HG03097 (cell line): ENCODE data around the gene LENG8.
"Not testable (repeated sequence)": the region's sequence is repeated elsewhere in the genome, so short reads cannot be mapped to it uniquely, and the experiment has no call there.

ENCODE experiments used
- ATAC-seq: cut with Tn5 transposase; IDR thresholded peaks from one replicate; pipeline ENCODE4 v1.9.1; 2021; ENCODE audit not compliant: unreplicated experiment, low FRiP score

The LENG8 gene

GRCh38 chr19:54508487-54508886, 59.5 kb downstream of the LENG8 start:
- not testable (repeated sequence) for ATAC-seq

GRCh38 chr19:54509200-54509940, 60.4 kb downstream of the LENG8 start:
- not testable (repeated sequence) for ATAC-seq
